ENCODE results near the gene PHEX.
"Not testable (repeated sequence)": the region's sequence is repeated elsewhere in the genome, so short reads cannot be mapped to it uniquely, and the experiment has no call there.

PHEX gene

DNA sequence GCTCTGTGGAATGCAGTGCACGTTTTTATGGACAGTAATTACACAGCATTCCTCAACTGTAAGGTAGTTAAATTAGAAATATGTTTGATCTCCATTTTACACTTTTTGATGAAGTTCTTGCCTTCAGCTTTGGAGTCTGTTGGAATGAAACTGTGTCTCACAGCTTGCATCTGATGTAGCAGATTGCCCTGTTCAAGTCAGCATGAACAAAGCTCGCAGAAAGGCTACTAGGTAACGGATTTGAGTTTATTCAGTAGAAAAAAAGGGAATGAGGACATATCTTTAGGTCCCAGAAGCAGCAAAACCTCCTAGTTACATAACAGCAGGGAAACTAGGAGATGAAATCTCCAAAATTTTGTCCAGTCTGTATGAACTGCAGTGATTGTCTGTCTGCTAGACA lies 216.3 kb downstream of the PHEX start:
- DNase-seq (ENCODE audit: low spot score) = no peak

DNA sequence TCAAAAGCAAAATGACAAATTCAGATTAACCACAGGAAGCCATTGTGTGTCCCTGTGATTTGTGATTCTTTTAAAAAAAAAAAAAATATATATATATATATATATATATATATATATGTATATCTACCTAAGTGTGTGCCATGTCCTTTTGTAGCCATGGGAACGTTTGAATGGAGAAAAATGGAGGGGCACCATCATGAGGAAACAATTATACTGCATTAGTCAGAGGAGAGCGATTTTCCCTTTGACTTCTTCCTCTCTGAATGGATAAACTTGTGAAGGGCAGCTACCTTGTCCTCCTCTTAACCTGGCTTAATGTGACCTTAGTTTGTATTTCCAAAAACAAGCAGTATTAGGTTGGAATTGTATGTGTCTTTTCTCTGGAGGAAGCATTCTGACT lies 217.2 kb downstream of the PHEX start:
- DNase-seq (ENCODE audit: low spot score) = no peak

DNA sequence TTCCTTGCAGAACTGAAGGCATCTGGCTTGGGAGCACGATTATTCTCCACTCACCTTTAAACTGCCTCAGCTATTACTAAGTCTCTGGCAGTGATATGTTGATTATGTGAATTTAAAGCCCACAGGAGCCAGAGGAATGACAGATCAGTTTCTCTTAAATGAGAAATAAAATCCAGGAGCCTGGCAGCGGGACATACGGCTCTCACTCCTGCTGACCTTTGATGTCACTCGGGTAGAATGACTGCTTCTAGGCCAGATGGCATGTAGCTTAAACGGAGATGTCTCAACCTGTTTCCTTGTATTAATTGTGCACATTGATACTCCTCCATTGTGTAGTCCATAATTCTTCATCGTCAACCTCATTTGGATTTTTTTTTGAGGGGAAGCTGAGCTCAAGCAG lies 236.6 kb downstream of the PHEX start:
- DNase-seq (ENCODE audit: low spot score) = no peak

GRCh38 chrX:22272613-22273012 lies 240.5 kb downstream of the PHEX start, which contains the start of gene CBLL2:
Gene CBLL2 (plus strand): TSS chrX:22272913. CDS start chrX:22272992, 79 bp downstream.
- no peak for DNase-seq (ENCODE audit: low spot score)

- no peak for DNase-seq (ENCODE audit: low spot score)
Measured at GRCh38 chrX:22273714-22274317, 241.7 kb downstream of the PHEX start.

DNA sequence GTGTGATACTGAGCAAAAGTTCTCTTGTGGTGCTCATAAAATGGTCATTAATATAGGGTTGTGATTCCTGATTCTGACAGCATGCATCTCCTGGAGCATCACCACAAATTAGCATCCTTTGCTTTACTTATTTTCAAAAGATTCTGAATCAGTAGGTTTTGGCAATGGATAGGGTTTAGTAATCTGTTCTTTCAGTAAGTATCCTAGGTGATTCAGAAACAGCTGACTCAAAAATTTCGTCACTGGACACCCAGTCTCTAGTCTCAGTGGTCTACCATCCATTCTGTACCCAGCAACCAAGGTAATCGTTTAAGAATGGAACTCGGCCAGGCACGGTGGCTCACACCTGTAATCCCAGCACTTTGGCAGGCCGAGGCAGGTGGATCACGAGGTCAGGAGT lies 244.7 kb downstream of the PHEX start:
- no peak for DNase-seq (ENCODE audit: low spot score)

GRCh38 chrX:22278375-22278774 lies 246.2 kb downstream of the PHEX start:
- DNase-seq (ENCODE audit: low spot score) = no peak

DNA sequence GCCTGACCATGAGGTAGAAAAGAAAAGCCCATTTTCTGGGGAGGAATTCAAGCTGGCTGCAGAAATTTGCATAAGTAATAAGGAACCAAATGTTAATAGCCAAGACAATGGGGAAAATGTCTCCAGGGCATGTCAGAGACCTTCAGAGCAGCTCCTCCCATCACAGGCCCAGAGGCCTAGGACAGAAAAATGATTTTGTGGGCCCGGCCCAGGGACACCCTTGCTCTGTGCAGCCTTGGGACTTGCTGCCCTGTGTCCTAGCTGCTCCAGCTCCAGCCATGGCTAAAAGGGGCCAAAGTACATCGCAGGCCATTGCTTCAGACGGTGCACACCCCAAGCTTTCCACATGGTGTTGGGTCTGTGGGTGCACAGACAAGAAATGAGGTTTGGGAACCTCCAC lies 257.1 kb downstream of the PHEX start:
- not testable (repeated sequence) for DNase-seq (ENCODE audit: low spot score)

DNA sequence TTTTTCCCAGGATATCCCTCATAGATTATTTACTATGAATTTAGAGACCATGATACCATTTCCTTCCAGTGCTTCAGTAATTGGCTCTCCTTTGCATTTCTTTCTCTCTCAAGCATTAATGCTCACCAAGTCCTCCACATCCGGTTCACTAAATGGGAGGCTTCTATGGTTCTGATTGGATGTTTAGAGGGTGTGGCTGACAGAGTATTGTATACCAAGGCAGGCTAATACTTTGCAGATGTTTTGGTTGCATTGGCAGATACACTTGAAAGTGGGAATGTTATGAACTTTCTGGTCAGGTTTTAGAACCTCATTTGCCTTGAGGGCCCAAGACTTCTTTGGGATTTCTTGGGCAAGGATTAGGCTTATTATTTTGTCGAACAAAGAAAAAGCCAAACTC lies 264.7 kb downstream of the PHEX start:
- no peak for DNase-seq (ENCODE audit: low spot score)

DNA sequence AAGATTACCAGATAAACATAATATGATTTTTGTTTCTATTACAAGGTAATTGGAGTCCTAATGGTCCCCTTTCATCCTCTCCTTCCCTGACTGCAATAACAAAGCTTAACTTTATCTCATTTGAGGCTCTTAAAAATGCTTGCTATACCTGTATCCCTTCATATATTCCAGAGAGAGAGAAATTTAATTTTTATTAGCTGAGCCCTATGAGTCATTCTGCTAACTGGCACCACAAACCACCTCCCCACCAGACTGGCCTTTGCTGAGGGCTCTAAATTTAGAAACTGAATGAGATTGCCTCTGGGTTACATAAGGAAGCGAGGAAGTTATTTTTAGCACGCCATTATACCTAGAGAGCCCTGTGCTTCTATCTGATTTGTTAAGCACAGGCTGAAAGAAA lies 268.0 kb downstream of the PHEX start:
- DNase-seq (ENCODE audit: low spot score) = no peak
